Stimulated activated naive CD4-positive, alpha-beta T cell treated with Interleukin-2 at 50 U/mL for 16 hours (primary cell): Measurements from ENCODE around the gene TPGS2.
"Not testable (repeated sequence)": the region's sequence is repeated elsewhere in the genome, so short reads cannot be mapped to it uniquely, and the experiment has no call there.

ENCODE experiments used
- DNase-seq: peaks from one replicate; lab custom pipeline; 2025; lab: John Stamatoyannopoulos, UW

The TPGS2 gene

GRCh38 chr18:36772241-36772723, 56.5 kb downstream of the TPGS2 start:
- DNase-seq, result no peak

- no peak for DNase-seq
Observed at GRCh38 chr18:36771245-36771644, 57.6 kb downstream of the TPGS2 start.

- DNase-seq, result no peak
Observed at GRCh38 chr18:36770315-36770946, 58.4 kb downstream of the TPGS2 start.

GRCh38 chr18:36769611-36770314, 59.0 kb downstream of the TPGS2 start:
- DNase-seq, result no peak

GRCh38 chr18:36769172-36769571, 59.6 kb downstream of the TPGS2 start:
- no peak for DNase-seq

GRCh38 chr18:36766836-36767235, 62.0 kb downstream of the TPGS2 start:
- DNase-seq, result no peak

GRCh38 chr18:36762965-36763364, 65.8 kb downstream of the TPGS2 start:
- not testable (repeated sequence) for DNase-seq

- no peak for DNase-seq
Observed at GRCh38 chr18:36762074-36762473, 66.7 kb downstream of the TPGS2 start.

GRCh38 chr18:36761186-36761698, 67.6 kb downstream of the TPGS2 start:
- no peak for DNase-seq

- DNase-seq, result no peak
Observed at GRCh38 chr18:36760598-36760997, 68.2 kb downstream of the TPGS2 start.

- no peak for DNase-seq
Observed at GRCh38 chr18:36759167-36759776, 69.5 kb downstream of the TPGS2 start.

- DNase-seq, result no peak
Observed at GRCh38 chr18:36758623-36759022, 70.2 kb downstream of the TPGS2 start.

- no peak for DNase-seq
Observed at GRCh38 chr18:36757991-36758390, 70.8 kb downstream of the TPGS2 start.

- DNase-seq, result no peak
Observed at GRCh38 chr18:36757081-36757480, 71.7 kb downstream of the TPGS2 start.

GRCh38 chr18:36756242-36756641, 72.6 kb downstream of the TPGS2 start:
- no peak for DNase-seq

GRCh38 chr18:36752929-36753865, 75.6 kb downstream of the TPGS2 start:
- no peak for DNase-seq

- no peak for DNase-seq
Observed at GRCh38 chr18:36745219-36745975, 83.4 kb downstream of the TPGS2 start.

- DNase-seq, result no peak
Observed at GRCh38 chr18:36744261-36744876, 84.4 kb downstream of the TPGS2 start.
